SJCRH30 (cell line): Measurements from ENCODE around the gene TAF6L. TPM values are rescaled to one million over a fixed set of nuclear protein-coding genes. Genes with fewer than 3 reads are reported as not detected.
"Not testable (repeated sequence)": the region's sequence is repeated elsewhere in the genome, so short reads cannot be mapped to it uniquely, and the experiment has no call there.

ENCODE experiments used
- DNase-seq, 2 experiments: peaks; one replicate each; pipeline ENCODE4 v3.0.0-alpha.2; 2015 to 2020
- H3K27ac ChIP-seq: fragments of 250-450 bp; sonication (Bioruptor Pico); 2 replicates; pipeline ENCODE4 v1.5.1; 2020; ENCODE audit warnings: mild to moderate bottlenecking, moderate library complexity
- H3K27me3 ChIP-seq: fragments of 250-450 bp; sonication (Bioruptor Pico); 2 replicates; pipeline ENCODE4 v1.5.1; 2020; ENCODE audit warnings: mild to moderate bottlenecking, moderate library complexity
- H3K36me3 ChIP-seq: fragments of 250-450 bp; sonication (Bioruptor Pico); 2 replicates; pipeline ENCODE4 v1.5.1; 2020; ENCODE audit warnings: mild to moderate bottlenecking, moderate library complexity
- H3K4me1 ChIP-seq: fragments of 250-450 bp; sonication (Bioruptor Pico); 2 replicates; pipeline ENCODE4 v1.5.1; 2020; ENCODE audit warnings: mild to moderate bottlenecking, moderate library complexity
- H3K4me3 ChIP-seq: fragments of 250-450 bp; sonication (Bioruptor Pico); 2 replicates; pipeline ENCODE4 v1.5.1; 2020; ENCODE audit warnings: mild to moderate bottlenecking, moderate library complexity
- H3K9me3 ChIP-seq: fragments of 250-450 bp; sonication (Bioruptor Pico); replicated peaks from 2 replicates; pipeline ENCODE4 v1.5.1; 2020; ENCODE audit warnings: mild to moderate bottlenecking, moderate library complexity
- total RNA-seq: library from RNA; depleted of rRNA; stranded (reverse); fragments of >200 nt; shearing (Covaris generic); gene quantifications from 2 replicates; pipeline ENCODE4 v1.2.3, GENCODE V29; 2014

The TAF6L gene
- total RNA-seq, 1 experiment from 2014 or later = 22.2 TPM

DNA sequence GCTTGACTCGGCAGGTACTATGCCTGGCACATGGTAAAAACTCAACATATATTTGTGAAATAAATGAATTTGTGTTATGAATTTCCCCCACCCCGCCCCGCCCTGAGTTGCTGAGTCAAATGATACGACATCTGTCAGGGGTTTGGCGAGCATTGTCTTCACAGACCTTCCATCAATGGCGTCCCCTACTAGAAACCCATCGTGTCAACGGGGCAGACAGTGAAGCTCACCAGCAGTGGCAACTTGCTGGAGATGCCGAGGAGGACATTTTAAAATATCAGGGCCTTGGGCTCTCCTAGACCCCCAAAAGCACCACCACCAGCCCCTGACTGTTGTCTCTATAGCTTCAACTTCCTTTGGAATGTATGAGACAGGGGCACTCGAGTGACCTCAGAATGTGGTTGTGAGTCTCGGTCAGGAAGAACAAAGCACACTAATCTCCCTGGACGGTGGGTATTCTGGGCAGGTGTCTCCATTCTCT is 34.8 kb downstream of the TAF6L start:
- peaks cover 6% of the 10 kb centered on the region; the same call in 1 of the 2 replicates for H3K4me1 ChIP-seq
- no peak for DNase-seq
- H3K27me3 ChIP-seq = no peaks in the 10 kb centered on the region
- H3K9me3 ChIP-seq = no peaks in the 10 kb centered on the region
- H3K36me3 ChIP-seq = peaks cover 22% of the 10 kb centered on the region
- peak overlapping the region; percentile 74 for H3K4me3 ChIP-seq
- H3K27ac ChIP-seq = no peak overlapping the region

DNA sequence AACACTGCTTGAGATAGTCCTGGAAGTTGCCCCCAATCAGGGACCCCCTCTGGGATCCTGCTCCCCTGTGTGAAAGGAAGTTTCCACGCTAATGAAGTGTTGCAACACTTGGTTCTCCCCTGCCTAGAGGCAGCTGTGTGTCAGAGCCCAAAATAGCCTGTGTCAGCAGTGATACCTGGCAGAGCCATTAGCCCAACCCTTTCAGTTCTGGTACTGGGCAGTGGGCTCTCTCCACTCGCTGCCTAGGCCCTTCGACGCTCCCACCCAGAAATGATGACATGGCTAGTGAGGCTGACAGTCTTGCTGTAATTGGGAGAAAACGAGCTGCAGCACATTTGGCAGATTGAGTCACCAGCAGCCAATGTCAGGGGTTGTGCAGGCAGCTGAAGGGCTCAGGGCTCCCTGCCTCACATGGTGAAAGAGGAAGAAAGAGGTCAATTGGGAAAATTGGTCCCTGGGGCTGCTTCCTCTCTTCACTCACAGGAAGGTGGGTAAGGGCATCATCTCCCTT is 35.5 kb downstream of the TAF6L start:
- DNase-seq = no peak
- Histone ChIP-seq H3K36me3 (peaks cover 16% of the 10 kb centered on the region), H3K4me3 (no peak overlapping the region), H3K27ac (no peak overlapping the region), H3K4me1 (peaks cover 6% of the 10 kb centered on the region; the same call in 1 of the 2 replicates), H3K27me3 (no peaks in the 10 kb centered on the region), H3K9me3 (no peaks in the 10 kb centered on the region)

DNA sequence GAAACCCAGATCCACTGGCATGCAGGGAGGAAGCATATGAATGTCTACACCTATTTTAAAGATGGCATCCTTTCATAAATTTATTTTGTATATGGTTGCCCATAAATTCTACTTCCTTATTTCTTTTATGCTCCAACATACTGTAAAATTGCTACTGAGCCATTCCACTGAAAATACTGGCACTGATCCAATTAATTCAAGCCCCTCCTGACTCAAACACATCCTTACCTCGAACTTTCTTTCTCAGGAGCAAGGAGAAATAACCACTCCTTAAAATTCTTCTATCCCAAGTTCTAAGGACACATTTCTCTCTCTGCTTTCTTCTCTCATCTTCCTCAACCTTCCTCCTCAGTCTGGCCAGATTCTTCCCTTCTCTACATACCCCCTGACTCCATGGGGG is 39.6 kb downstream of the TAF6L start:
- Histone ChIP-seq H3K9me3 (no peaks in the 10 kb centered on the region), H3K27me3 (no peaks in the 10 kb centered on the region)

DNA sequence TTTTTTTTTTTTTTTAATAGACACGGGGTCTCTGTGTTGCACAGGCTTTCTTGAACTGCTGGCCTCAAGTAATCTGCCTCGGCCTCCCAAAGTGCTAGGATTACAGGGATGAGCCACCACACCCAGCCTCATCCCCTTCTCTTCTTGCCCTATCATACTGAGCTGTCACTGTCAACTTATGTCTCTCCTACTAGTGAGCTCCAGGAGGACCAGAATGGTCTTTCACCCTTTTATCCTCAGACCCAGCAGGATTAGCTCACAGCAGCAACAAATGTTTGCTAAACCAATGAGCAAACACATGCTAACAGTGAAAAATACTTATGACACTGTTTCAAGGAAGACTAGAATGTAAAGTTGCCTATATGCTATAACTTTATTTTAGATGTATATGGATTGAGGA is 40.5 kb downstream of the TAF6L start:
- H3K9me3 ChIP-seq = no peaks in the 10 kb centered on the region
- no peak overlapping the region for H3K27ac ChIP-seq
- H3K27me3 ChIP-seq = no peaks in the 10 kb centered on the region
- H3K4me1 ChIP-seq = no peaks in the 10 kb centered on the region
- H3K4me3 ChIP-seq = no peak overlapping the region
- DNase-seq = no peak
- no peaks in the 10 kb centered on the region; the same call in 1 of the 2 replicates for H3K36me3 ChIP-seq

More for the DNA sequence above, 39.6 kb downstream of the TAF6L start:
- no peak overlapping the region for H3K4me3 ChIP-seq
- H3K4me1 ChIP-seq = no peaks in the 10 kb centered on the region
- no peaks in the 10 kb centered on the region; the same call in 1 of the 2 replicates for H3K36me3 ChIP-seq
- DNase-seq = no peak
- H3K27ac ChIP-seq = no peak overlapping the region

DNA sequence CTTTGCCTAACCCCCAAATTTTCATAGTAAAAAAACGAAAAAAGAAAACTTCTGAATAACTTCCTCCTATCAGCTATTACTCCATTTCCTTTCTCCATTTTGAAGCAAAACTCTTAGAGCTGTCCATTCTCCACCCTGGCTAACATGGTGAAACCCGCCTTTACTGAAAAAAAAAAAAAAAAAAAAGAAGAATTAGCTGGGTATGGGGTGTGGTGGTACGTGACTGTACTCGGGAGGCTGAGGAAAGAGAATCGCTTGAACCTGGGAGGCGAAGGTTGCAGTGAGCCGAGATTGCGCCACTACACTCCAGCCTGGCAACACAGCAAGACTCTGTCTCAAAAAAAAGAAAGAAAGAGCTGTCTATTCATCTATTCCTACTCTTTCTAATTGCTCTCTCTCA is 45.4 kb downstream of the TAF6L start:
- Histone ChIP-seq H3K27ac (no peak overlapping the region), H3K36me3 (peaks cover 16% of the 10 kb centered on the region), H3K9me3 (no peaks in the 10 kb centered on the region), H3K27me3 (no peaks in the 10 kb centered on the region), H3K4me1 (no peaks in the 10 kb centered on the region), H3K4me3 (no peak overlapping the region)
- no peak for DNase-seq

DNA sequence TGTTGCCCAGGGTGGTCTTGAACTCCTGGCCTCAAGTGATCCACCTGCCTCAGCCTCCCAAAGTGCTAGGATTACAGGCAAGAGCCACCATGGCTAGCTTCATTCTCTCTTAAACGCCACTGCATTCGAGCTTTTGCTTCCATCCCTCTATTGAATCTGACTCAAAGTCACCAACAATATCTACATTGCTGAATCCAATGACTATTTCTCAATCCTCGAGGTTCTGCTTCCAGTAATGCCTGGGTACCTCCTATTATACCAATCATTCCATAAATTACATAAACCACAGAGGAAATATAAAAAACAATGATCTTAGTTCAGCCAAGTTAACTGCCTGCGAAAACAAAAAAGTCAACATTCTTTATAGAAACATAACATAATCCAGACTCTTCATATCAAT is 45.9 kb downstream of the TAF6L start:
- H3K4me3 ChIP-seq = no peak overlapping the region
- no peak for DNase-seq
- no peaks in the 10 kb centered on the region for H3K27me3 ChIP-seq
- peaks cover 20% of the 10 kb centered on the region for H3K36me3 ChIP-seq
- no peak overlapping the region for H3K27ac ChIP-seq
- H3K4me1 ChIP-seq = no peaks in the 10 kb centered on the region
- no peaks in the 10 kb centered on the region for H3K9me3 ChIP-seq

DNA sequence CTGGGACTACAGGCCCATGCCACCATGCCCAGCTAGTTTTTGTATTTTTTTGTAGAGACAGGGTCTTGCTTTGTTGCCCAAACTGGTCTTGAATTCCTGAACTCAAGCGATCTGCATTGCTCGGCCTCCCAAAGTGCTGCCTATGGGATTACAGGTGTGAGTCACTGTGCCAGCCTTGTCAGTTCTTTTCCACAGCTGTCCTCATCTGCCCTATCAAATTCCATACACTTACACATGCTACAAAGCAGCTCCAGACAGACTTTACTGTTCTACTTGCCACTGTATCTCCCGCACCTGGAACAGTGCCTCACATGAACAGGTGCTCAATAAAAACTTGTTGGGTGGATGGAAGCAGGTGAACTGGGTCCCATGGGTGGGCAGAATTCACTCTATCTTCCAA is 52.5 kb downstream of the TAF6L start:
- DNase-seq = peak in 1 of 2 experiments; percentile 27
- Histone ChIP-seq H3K27me3 (no peaks in the 10 kb centered on the region), H3K9me3 (no peaks in the 10 kb centered on the region), H3K36me3 (peaks cover 47% of the 10 kb centered on the region), H3K27ac (no peak overlapping the region), H3K4me3 (no peak overlapping the region), H3K4me1 (no peaks in the 10 kb centered on the region)

DNA sequence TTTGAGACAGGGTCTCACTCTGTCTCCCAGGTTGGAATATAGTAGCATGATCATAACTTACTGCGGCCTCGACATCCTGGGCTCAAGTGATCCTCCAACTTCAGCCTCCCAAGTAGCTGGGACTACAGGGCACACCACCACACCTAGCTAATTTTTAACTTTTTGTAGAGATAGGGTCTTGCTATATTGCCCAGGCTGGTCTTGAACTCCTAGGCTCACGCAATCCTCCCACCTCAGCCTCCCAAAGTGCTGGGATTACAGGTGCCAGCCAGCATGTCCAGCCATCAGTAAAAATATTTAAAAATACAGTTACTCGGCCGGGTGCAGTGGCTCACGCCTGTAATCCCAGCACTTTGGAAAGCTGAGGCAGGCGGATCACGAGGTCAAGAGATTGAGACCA is 56.9 kb downstream of the TAF6L start:
- H3K36me3 ChIP-seq = peaks cover 25% of the 10 kb centered on the region
- not testable (repeated sequence) for H3K9me3 ChIP-seq, H3K27ac ChIP-seq, H3K27me3 ChIP-seq, H3K4me3 ChIP-seq, DNase-seq, H3K4me1 ChIP-seq

DNA sequence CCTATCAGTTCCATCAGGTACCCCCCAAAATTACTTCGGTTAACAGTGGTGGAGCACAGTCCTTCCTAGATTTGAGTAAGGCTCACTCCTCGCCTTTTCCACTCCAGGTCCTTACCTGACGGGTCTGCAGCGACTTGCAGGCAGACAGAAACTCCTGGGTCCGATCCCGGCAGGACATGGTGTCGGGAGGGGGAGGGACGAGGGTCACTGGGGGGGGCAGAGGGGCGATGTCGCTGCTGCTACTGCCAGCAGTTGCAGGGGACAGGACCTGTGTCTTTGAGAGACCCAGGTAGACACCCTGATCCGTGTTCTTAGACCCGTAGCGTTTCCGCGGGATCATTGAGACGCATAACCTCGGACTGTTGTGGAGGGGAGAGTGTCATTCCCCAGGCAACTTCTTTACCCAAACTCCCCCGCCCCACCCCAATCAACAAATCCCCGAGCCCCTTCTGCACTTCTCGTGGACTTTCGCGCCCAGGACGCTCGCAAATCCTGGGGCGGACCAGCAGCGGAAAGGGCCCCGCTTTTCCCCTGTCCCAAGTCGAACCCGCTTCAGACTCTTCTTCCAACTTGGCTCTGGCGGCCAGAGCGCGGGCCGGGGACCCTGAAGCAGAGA is 59.8 kb downstream of the TAF6L start:
- Histone ChIP-seq H3K9me3 (no peaks in the 10 kb centered on the region), H3K27me3 (no peaks in the 10 kb centered on the region), H3K36me3 (peaks cover 21% of the 10 kb centered on the region), H3K4me1 (no peaks in the 10 kb centered on the region), H3K4me3 (peak overlapping the region; percentile 86), H3K27ac (peak overlapping the region; percentile 75)
- DNase-seq = peak in 1 of 2 experiments; percentile 73

DNA sequence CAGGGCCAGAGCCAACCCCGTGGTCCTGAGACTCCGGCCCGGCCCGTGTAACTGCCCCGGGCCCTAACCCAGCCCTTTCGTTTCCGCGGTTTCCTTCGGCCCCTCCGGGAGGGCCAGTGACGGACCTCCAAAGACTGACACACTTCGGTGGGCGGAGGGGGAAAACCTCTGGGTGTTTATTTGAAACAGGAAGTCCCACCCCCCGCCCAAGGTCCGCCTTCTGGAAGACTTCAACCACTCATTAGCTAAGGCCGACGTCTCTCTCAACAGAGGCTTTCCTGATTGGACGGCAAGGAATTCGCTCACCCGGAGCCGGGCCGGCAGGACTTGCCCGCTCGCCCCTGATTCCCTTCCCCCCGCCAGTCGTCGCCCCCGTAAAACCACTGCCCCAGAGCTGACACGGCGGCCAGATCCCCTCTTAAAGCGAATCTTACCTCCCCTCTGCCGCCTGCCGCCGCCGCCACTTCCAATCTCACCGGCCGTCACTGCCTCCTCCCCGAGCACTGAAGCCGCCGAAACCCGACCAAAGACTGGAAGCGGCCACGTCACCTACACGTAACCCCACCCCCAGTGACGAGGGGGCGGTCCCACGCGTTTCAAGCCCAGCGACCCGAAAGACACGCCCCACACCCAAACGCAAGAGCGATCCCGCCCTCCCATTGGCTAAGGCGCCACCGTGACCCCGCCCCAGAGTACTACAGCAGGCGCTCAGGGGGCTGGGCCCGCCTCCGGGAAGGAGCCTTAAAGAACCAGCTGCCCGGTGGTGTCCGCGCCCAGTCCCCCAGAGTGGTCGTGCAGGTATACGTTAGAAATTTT is 60.5 kb downstream of the TAF6L start, which contains the start of gene STX5:
STX5 (minus strand) TSS at position 532 of the 816 bp plus-strand sequence. CDS start 808 bp downstream, outside the sequence.
- Histone ChIP-seq H3K27me3 (no peaks in the 10 kb centered on the region), H3K4me3 (peak within 1 kb of the TSS; percentile 86), H3K9me3 (no peaks in the 10 kb centered on the region), H3K4me1 (no peaks in the 10 kb centered on the region), H3K27ac (peak within 1 kb of the TSS; percentile 75), H3K36me3 (peaks cover 21% of the 10 kb centered on the region)
- DNase-seq = peak; percentile 98

DNA sequence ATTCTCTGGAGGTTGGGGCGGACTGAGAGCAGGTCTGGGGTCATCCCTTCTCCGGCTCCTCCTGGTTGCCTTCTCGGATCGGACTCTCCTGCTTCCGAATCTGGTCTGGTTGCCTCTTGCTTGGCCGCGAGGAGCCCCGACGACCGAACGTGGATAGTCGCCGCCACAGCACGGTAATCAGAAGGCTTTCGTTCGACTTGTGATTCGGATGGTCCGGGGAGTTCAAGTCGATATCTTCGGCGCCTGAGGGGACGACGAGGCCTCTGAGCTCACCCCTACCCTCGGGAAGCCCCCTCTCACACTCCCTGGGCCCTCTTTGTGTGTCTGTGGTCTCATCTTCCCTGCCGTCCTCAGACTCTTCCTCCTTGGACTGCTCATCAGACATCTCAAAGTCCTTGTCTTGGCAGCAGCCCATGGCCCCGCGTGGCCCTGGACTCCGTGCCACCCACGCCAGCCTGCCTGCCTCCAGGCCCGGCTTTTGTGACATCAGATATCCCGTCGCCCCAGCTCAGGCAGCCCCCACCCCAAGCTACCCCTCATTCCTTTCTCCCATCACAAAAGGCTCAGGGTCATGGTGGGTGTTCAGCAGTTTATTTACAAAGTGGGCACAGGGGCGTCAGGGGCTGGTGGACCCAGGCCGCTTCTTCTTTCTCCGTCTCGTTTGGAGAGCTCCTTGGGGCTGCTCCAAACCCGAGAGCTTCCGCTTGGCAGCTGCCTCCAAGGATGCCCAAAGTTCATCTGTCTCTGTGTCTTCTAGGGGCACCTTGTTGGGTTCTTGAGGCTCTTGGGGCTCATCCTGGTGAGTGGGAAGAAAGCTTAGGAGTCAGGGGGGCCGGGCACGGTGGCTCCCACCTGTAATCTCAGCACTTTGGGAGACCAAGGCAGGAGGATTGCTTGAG is 61.4 kb downstream of the TAF6L start, which contains the start of gene TEX54:
TEX54 (minus strand) TSS at position 506 of the 899 bp plus-strand sequence.
- Histone ChIP-seq H3K4me1 (no peaks in the 10 kb centered on the region), H3K27me3 (no peaks in the 10 kb centered on the region), H3K36me3 (peaks cover 17% of the 10 kb centered on the region), H3K27ac (peak within 1 kb of the TSS; percentile 75), H3K4me3 (peak within 1 kb of the TSS; percentile 86), H3K9me3 (no peaks in the 10 kb centered on the region)
- DNase-seq = no peak

DNA sequence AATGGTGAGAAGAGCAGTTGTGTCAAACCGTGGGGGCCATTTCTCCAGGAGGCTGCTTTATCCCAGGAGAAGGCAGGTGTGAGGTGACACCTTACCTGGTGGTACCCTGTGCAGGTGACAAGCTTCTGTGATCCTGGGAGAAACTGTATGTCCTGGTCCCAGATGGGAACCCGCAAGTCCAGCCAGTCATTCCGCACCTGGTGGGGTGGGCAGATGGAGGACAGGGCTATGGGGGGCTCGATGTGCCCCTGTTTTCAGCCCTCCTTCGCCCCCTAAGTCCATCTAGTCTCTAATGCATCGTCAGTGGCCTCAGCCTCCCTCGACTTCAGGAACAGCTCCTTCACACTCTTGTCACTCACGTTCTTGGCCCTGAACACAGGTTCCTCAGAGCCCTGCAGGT is 64.1 kb downstream of the TAF6L start:
- Histone ChIP-seq H3K36me3 (peaks cover 17% of the 10 kb centered on the region), H3K27me3 (no peaks in the 10 kb centered on the region), H3K27ac (no peak overlapping the region), H3K9me3 (no peaks in the 10 kb centered on the region), H3K4me1 (no peaks in the 10 kb centered on the region), H3K4me3 (no peak overlapping the region)
- DNase-seq = no peak
